ENCODE results near the gene CASK. TPM values are rescaled to one million over a fixed set of nuclear protein-coding genes. Genes with fewer than 3 reads are reported as not detected.

The CASK gene
- total RNA-seq, 2 experiments from 2014 or later: 39.9 to 44.6 TPM

DNA sequence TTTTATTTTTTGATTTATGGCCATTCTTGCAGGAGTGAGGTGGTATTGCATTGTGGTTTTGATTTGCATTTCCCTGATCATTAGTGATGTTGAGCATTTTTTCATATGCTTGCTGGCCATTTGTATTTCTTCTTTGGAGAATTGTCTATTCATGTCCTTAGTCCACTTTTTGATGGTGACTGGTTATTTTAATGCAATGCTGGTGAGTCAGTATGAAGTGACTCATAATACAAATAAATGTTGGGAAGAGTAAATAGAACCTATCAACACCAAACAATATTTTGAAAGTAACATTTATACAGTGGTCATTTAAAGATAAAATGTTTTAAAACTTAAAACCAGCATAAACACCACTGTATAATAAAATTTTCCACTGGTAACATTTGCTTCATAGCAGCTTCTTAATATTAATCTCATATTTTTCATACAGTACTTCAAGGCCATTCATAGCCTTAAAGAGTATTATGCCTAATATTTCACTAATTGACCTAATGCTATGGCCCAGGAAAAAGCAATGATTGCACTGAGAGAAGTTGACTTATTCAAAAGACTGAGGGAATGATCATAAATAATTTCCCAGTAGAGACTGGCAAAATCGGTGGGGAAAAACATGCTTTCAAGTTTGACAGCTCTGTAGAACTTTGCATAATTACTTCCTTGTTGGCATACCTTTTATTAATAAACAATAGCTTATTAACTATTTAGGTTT, 33.9 kb downstream of the CASK start:
- ATAC-seq (ENCODE audit: poor library complexity) (no peak), DNase-seq (no peak)
- Histone ChIP-seq H3K9me3 (ENCODE audit: control insufficient read depth in 1 of 2, insufficient read depth in 1 of 2, low read length in 2 of 2) (no peaks in the 10 kb centered on the region), H3K36me3 (ENCODE audit: insufficient read depth, low read length) (peaks cover 10% of the 10 kb centered on the region), H3K4me1 (ENCODE audit: insufficient read depth, low read length) (peaks cover 4% of the 10 kb centered on the region), H3K27ac (ENCODE audit: low read depth in 1 of 2, low read length in 2 of 2) (no peak overlapping the region), H3K4me3 (ENCODE audit: low read length) (no peak overlapping the region), H3K27me3 (ENCODE audit: control insufficient read depth in 1 of 2, insufficient read depth in 2 of 2, low read length in 2 of 2) (no peaks in the 10 kb centered on the region)
- ChIA-PET POLR2A (interaction anchor here (0.6 kb wide), 1 partner anchor 52 kb away, joined by 4 read pairs; no protein-coding TSS in a partner anchor), CTCF (no interaction called here)
- TF ChIP-seq, protein P1, sequence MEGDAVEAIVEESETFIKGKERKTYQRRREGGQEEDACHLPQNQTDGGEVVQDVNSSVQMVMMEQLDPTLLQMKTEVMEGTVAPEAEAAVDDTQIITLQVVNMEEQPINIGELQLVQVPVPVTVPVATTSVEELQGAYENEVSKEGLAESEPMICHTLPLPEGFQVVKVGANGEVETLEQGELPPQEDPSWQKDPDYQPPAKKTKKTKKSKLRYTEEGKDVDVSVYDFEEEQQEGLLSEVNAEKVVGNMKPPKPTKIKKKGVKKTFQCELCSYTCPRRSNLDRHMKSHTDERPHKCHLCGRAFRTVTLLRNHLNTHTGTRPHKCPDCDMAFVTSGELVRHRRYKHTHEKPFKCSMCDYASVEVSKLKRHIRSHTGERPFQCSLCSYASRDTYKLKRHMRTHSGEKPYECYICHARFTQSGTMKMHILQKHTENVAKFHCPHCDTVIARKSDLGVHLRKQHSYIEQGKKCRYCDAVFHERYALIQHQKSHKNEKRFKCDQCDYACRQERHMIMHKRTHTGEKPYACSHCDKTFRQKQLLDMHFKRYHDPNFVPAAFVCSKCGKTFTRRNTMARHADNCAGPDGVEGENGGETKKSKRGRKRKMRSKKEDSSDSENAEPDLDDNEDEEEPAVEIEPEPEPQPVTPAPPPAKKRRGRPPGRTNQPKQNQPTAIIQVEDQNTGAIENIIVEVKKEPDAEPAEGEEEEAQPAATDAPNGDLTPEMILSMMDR (IDR thresholded peaks at IDR 0.05): no peak
- Mint-ChIP-seq H3K27me3 (no peaks in the 10 kb centered on the region), H3K4me3 (no peak overlapping the region), H3K9me3 (no peaks in the 10 kb centered on the region), H3K4me1 (ENCODE audit: low read depth) (peaks cover 44% of the 10 kb centered on the region), H3K36me3 (ENCODE audit: low read depth) (peaks cover 39% of the 10 kb centered on the region), H3K27ac (no peak overlapping the region)
- intact Hi-C loops (cut with DNase I, micrococcal nuclease): no loop called here

DNA sequence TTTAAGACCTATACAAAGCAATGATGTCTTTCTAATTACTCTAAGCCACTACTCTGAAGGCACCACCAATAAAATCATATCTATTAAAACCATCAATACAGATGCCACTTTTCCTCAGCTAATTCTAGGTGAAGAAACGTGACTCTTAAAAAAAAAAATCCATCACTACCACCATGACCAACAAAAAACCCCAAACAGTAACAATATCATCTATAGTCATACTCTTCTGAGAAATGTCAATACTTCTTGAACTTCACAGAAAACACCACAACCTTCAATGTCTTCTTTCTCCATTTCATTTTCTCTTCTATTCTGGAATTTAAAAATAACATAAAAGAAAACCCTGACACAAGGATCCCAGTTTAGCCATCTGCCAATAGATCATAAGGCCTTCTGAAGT, 35.7 kb downstream of the CASK start:
- H3K9me3 Mint-ChIP-seq: no peaks in the 10 kb centered on the region
- POLR2A ChIA-PET: no interaction called here

DNA sequence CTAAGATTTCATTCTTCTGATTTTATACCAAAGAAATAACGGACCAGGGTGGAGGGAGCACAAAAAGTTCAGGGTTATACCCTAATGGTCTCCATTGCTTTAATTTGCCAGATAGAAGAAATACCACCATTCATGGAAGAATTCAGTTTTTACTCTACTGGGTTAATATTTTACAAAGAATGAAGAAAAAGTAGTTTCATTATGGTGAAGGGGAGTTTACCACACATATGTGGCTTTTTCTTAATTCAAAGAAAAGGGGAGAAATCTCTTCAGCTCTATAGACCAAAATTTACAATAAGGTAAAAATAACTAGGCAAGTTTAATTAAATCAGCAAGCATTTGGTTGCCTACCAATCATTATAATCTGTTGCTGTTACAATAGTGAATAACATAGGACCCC, 37.6 kb downstream of the CASK start:
- H3K4me3 Mint-ChIP-seq: no peak overlapping the region
- H3K4me1 ChIP-seq (ENCODE audit: insufficient read depth, low read length): peaks cover 9% of the 10 kb centered on the region
- H3K27ac Mint-ChIP-seq: no peak overlapping the region
- no peaks in the 10 kb centered on the region for H3K27me3 ChIP-seq (ENCODE audit: control insufficient read depth in 1 of 2, insufficient read depth in 2 of 2, low read length in 2 of 2)
- ATAC-seq (ENCODE audit: poor library complexity) (no peak), DNase-seq (no peak)
- peaks cover 29% of the 10 kb centered on the region for H3K36me3 Mint-ChIP-seq (ENCODE audit: low read depth)
- intact Hi-C loops (cut with DNase I, micrococcal nuclease): no loop called here
- no peaks in the 10 kb centered on the region for H3K9me3 ChIP-seq (ENCODE audit: control insufficient read depth in 1 of 2, insufficient read depth in 1 of 2, low read length in 2 of 2)
- H3K36me3 ChIP-seq (ENCODE audit: insufficient read depth, low read length): no peaks in the 10 kb centered on the region
- H3K4me1 Mint-ChIP-seq (ENCODE audit: low read depth): peaks cover 76% of the 10 kb centered on the region
- no peak overlapping the region for H3K27ac ChIP-seq (ENCODE audit: low read depth in 1 of 2, low read length in 2 of 2)
- no peaks in the 10 kb centered on the region for H3K9me3 Mint-ChIP-seq
- ChIA-PET CTCF (no interaction called here), POLR2A (no interaction called here)
- no peaks in the 10 kb centered on the region for H3K27me3 Mint-ChIP-seq
- no peak overlapping the region for H3K4me3 ChIP-seq (ENCODE audit: low read length)
- TF ChIP-seq, protein P1 (IDR thresholded peaks at IDR 0.05): no peak

More for the DNA sequence above, 35.7 kb downstream of the CASK start:
- H3K4me3 ChIP-seq (ENCODE audit: low read length): no peak overlapping the region
- CTCF ChIA-PET: no interaction called here
- DNase-seq (no peak), ATAC-seq (ENCODE audit: poor library complexity) (no peak)
- TF ChIP-seq, protein P1 (IDR thresholded peaks at IDR 0.05): no peak
- peaks cover 62% of the 10 kb centered on the region for H3K4me1 Mint-ChIP-seq (ENCODE audit: low read depth)
- H3K9me3 ChIP-seq (ENCODE audit: control insufficient read depth in 1 of 2, insufficient read depth in 1 of 2, low read length in 2 of 2): no peaks in the 10 kb centered on the region
- H3K27me3 ChIP-seq (ENCODE audit: control insufficient read depth in 1 of 2, insufficient read depth in 2 of 2, low read length in 2 of 2): no peaks in the 10 kb centered on the region
- no peaks in the 10 kb centered on the region for H3K36me3 ChIP-seq (ENCODE audit: insufficient read depth, low read length)
- no peak overlapping the region for H3K27ac Mint-ChIP-seq
- no peak overlapping the region for H3K27ac ChIP-seq (ENCODE audit: low read depth in 1 of 2, low read length in 2 of 2)
- no peaks in the 10 kb centered on the region for H3K27me3 Mint-ChIP-seq
- peaks cover 31% of the 10 kb centered on the region for H3K36me3 Mint-ChIP-seq (ENCODE audit: low read depth)
- peaks cover 9% of the 10 kb centered on the region for H3K4me1 ChIP-seq (ENCODE audit: insufficient read depth, low read length)
- H3K4me3 Mint-ChIP-seq: no peak overlapping the region
- intact Hi-C loops (cut with DNase I, micrococcal nuclease): no loop called here
